HepG2 (cell line): ENCODE data around the gene DPM2. TPM values are rescaled to one million over a fixed set of nuclear protein-coding genes. Genes with fewer than 3 reads are reported as not detected.

Experiments used
- ATRX ChIP-seq: sonication (generic); formaldehyde crosslinking; IDR thresholded peaks from 2 replicates; pipeline ENCODE4 v1.4.0; 2020; ENCODE audit warnings: missing genetic modification reagents, borderline replicate concordance
- CREM ChIP-seq, 2 experiments: sonication (generic) in 1 of 2; formaldehyde crosslinking in 1 of 2; IDR thresholded peaks; 2 replicates each; pipeline versions ENCODE4 v1.4.0 to v1.6.1; 2016 to 2020; ENCODE audit warnings: antibody characterized with exemption in 1 of 2, mild to moderate bottlenecking in 1 of 2, missing genetic modification reagents in 1 of 2
- DBP ChIP-seq: sonication (generic); formaldehyde crosslinking; IDR thresholded peaks from 2 replicates; pipeline ENCODE4 v1.4.0; 2020; ENCODE audit warnings: missing genetic modification reagents; ENCODE audit errors: not compliant biosample characterization
- DZIP1 ChIP-seq: sonication (generic); formaldehyde crosslinking; IDR thresholded peaks from 2 replicates; pipeline ENCODE4 v1.5.0; 2020; ENCODE audit warnings: mild to moderate bottlenecking, missing genetic modification reagents
- ETV6 ChIP-seq: sonication (generic); formaldehyde crosslinking; conservative IDR thresholded peaks from 2 replicates; pipeline ENCODE4 v1.4.0; 2020; ENCODE audit warnings: missing genetic modification reagents
- KDM5B ChIP-seq: sonication (generic); formaldehyde crosslinking; IDR thresholded peaks from 2 replicates; pipeline ENCODE4 v1.4.0; 2020; ENCODE audit warnings: missing genetic modification reagents, mild to moderate bottlenecking, borderline replicate concordance
- NRL ChIP-seq: sonication (generic); formaldehyde crosslinking; IDR thresholded peaks from 2 replicates; pipeline ENCODE4 v1.5.0; 2020; ENCODE audit warnings: missing genetic modification reagents, mild to moderate bottlenecking, moderate library complexity, borderline replicate concordance
- POGZ ChIP-seq: sonication (generic); formaldehyde crosslinking; IDR thresholded peaks from 2 replicates; pipeline ENCODE4 v1.4.0; 2020; ENCODE audit warnings: mild to moderate bottlenecking, missing genetic modification reagents
- RCOR2 ChIP-seq: IDR thresholded peaks from 2 replicates; pipeline ENCODE4 v1.6.1; 2016; ENCODE audit warnings: missing biosample characterization, missing genetic modification reagents
- REL ChIP-seq: sonication (generic); formaldehyde crosslinking; conservative IDR thresholded peaks from 2 replicates; pipeline ENCODE4 v1.8.0; 2022; ENCODE audit warnings: mild to moderate bottlenecking, missing genetic modification reagents, moderate library complexity
- REXO4 ChIP-seq: sonication (generic); formaldehyde crosslinking; IDR thresholded peaks from 2 replicates; pipeline ENCODE4 v1.8.0; 2022; ENCODE audit warnings: missing genetic modification reagents, mild to moderate bottlenecking, borderline replicate concordance
- SMYD3 ChIP-seq: sonication (generic); formaldehyde crosslinking; IDR thresholded peaks from 2 replicates; pipeline ENCODE4 v1.8.1; 2023; ENCODE audit warnings: mild to moderate bottlenecking, missing genetic modification reagents
- TMF1 ChIP-seq: sonication (generic); formaldehyde crosslinking; IDR thresholded peaks from 2 replicates; pipeline ENCODE4 v1.8.1; 2022; ENCODE audit warnings: low read depth, missing genetic modification reagents
- TRIM22 ChIP-seq: fragments of 450-650 bp; IDR thresholded peaks from 2 replicates; pipeline ENCODE4 v1.6.1; 2017
- YEATS4 ChIP-seq: sonication (generic); formaldehyde crosslinking; IDR thresholded peaks from 2 replicates; pipeline ENCODE4 v1.4.0; 2020; ENCODE audit warnings: missing genetic modification reagents, borderline replicate concordance
- ZC3H4 ChIP-seq: sonication (generic); formaldehyde crosslinking; IDR thresholded peaks from 2 replicates; pipeline ENCODE4 v1.4.0; 2020; ENCODE audit warnings: missing genetic modification reagents, borderline replicate concordance
- ZFP90 ChIP-seq: sonication (generic); formaldehyde crosslinking; IDR thresholded peaks from 2 replicates; pipeline ENCODE4 v1.8.0; 2022; ENCODE audit warnings: missing genetic modification reagents, mild to moderate bottlenecking, inconsistent platforms, borderline replicate concordance
- ZKSCAN5 ChIP-seq: sonication (generic); formaldehyde crosslinking; IDR thresholded peaks from 2 replicates; pipeline ENCODE4 v1.5.1; 2020; ENCODE audit warnings: mild to moderate bottlenecking, missing genetic modification reagents
- ZNF451 ChIP-seq: sonication (generic); formaldehyde crosslinking; IDR thresholded peaks from 2 replicates; pipeline ENCODE4 v1.5.0; 2020; ENCODE audit warnings: mild to moderate bottlenecking, missing genetic modification reagents
- ZNF570 ChIP-seq: sonication (generic); formaldehyde crosslinking; IDR thresholded peaks from 2 replicates; pipeline ENCODE4 v1.4.0; 2020; ENCODE audit warnings: mild to moderate bottlenecking, missing genetic modification reagents, borderline replicate concordance
- ZNF572 ChIP-seq: sonication (generic); formaldehyde crosslinking; IDR thresholded peaks from 2 replicates; pipeline ENCODE4 v1.5.1; 2020; ENCODE audit warnings: mild to moderate bottlenecking, missing genetic modification reagents
- ZNF800 ChIP-seq: sonication (generic); formaldehyde crosslinking; IDR thresholded peaks from 2 replicates; pipeline ENCODE4 v1.4.0; 2020; ENCODE audit warnings: missing genetic modification reagents
- ZNF841 ChIP-seq: sonication (generic); formaldehyde crosslinking; IDR thresholded peaks from 2 replicates; pipeline ENCODE4 v1.8.1; 2023; ENCODE audit warnings: missing genetic modification reagents, borderline replicate concordance
- ZZZ3 ChIP-seq: sonication (generic); formaldehyde crosslinking; IDR thresholded peaks from 2 replicates; pipeline ENCODE4 v1.4.0; 2020; ENCODE audit warnings: missing genetic modification reagents, mild to moderate bottlenecking, borderline replicate concordance
- polyA plus RNA-seq, 8 experiments: library from polyadenylated mRNA; depleted of rRNA in 3 of 8; stranded (reverse) in 7 of 8; unstranded in 1 of 8; fragments of >200 nt; fragmentation: Illumina TruSeq in 4 of 8; extraction: Trizol in 4 of 8; gene quantifications; 2 replicates each; pipeline versions ENCODE4 v1.2.1 to v1.2.3, GENCODE V29; 2011 to 2016; ENCODE audit warnings: low read depth in 4 of 8, missing spikeins in 1 of 8, mixed read lengths in 1 of 8; ENCODE audit not compliant: insufficient read depth in 1 of 8
- total RNA-seq, 5 experiments: library from RNA; depleted of rRNA; stranded (reverse); fragments of >200 nt; fragmentation: Illumina TruSeq; extraction: Trizol; gene quantifications; 2 replicates each; pipeline ENCODE4 v1.2.3, GENCODE V29; 2016; ENCODE audit warnings: low read depth in 1 of 5

The DPM2 gene
- total and polyA plus RNA-seq, 2 of the 13 experiments (the other 11 are each of a cell fraction or from before 2014, with no cell fraction given) = 24.8 to 35.3 TPM

- TF ChIP-seq ZNF800 (CRISPR knock-in tag) = no peak
- TF ChIP-seq POGZ (CRISPR knock-in tag) = no peak
- TF ChIP-seq TRIM22 = no peak
- TF ChIP-seq DBP = no peak
- no peak for TF ChIP-seq TMF1 (CRISPR knock-in tag)
- no peak for TF ChIP-seq ZNF451 (CRISPR knock-in tag)
- peak; percentile 16; the same call in 1 of the 2 replicates for TF ChIP-seq CREM (IDR thresholded peaks at IDR 0.05)
- no peak for TF ChIP-seq CREM (CRISPR knock-in tag; IDR thresholded peaks at IDR 0.05)
- TF ChIP-seq REXO4 (CRISPR knock-in tag) = no peak
- TF ChIP-seq ZC3H4 (CRISPR knock-in tag) = no peak
- TF ChIP-seq DZIP1 = no peak
- no peak for TF ChIP-seq ZKSCAN5 (CRISPR knock-in tag)
- TF ChIP-seq ETV6 (CRISPR knock-in tag) = no peak
- TF ChIP-seq RCOR2 (CRISPR knock-in tag) = 0 out of 2 replicates have a peak, but pooled peaks have one; percentile 47
- no peak for TF ChIP-seq KDM5B
- TF ChIP-seq ZNF572 (CRISPR knock-in tag) = no peak
- TF ChIP-seq NRL (CRISPR knock-in tag) = no peak
- no peak for TF ChIP-seq REL (CRISPR knock-in tag)
- TF ChIP-seq YEATS4 = no peak
- TF ChIP-seq ZZZ3 (CRISPR knock-in tag) = no peak
- no peak for TF ChIP-seq ZNF841
- TF ChIP-seq ZNF570 (CRISPR knock-in tag) = no peak
- TF ChIP-seq ZFP90 (CRISPR knock-in tag) = no peak
- TF ChIP-seq SMYD3 = no peak
- no peak for TF ChIP-seq ATRX
These were observed 17.8 kb upstream of the DPM2 start (continued) for GRCh38 chr9:127955294-127956015.
